ENCODE results near the gene ROMO1. TPM values are rescaled to one million over a fixed set of nuclear protein-coding genes. Genes with fewer than 3 reads are reported as not detected.

The ROMO1 gene
- total RNA-seq, 1 experiment from 2014 or later = 207 TPM

DNA sequence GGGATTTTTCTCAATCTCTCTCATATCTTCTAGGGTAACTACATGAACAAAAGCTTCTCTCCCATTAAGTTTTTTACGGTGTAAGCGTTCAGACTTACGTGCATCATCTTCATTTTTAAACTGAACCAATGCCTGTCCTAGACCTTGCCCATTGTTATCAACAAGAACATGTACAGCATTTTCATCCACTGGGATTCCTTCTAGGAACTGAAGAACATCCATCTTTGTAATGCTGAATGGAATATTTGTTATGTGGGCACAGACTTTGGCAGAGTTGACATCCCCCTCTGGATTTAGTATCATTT lies 45.8 kb upstream of the ROMO1 start:
- no peaks in the 10 kb centered on the region for H3K9me3 Mint-ChIP-seq
- Histone ChIP-seq H2BK15ac (ENCODE audit: low read depth, low read length) (no peak overlapping the region), H4K8ac (replicated peaks; ENCODE audit: insufficient read length, low read depth, low read length) (no peak overlapping the region), H2BK5ac (ENCODE audit: insufficient read length, low read length) (no peak overlapping the region), H2BK12ac (ENCODE audit: insufficient read length, low read depth, low read length) (no peak overlapping the region), H3K23me2 (ENCODE audit: insufficient read length, low read depth, low read length, poor library complexity, severe bottlenecking) (no peaks in the 10 kb centered on the region), H2AFZ (ENCODE audit: low read length) (no peak overlapping the region), H3K27ac (ENCODE audit: insufficient read length, low read depth, low read length) (no peak overlapping the region), H3K4me1 (ENCODE audit: insufficient read depth, low read length) (no peaks in the 10 kb centered on the region), H2AK5ac (ENCODE audit: insufficient read length, low read length) (no peak overlapping the region), H4K5ac (ENCODE audit: insufficient read length, low read depth, low read length) (no peak overlapping the region), H4K91ac (ENCODE audit: insufficient read length, low read depth, low read length) (no peak overlapping the region), H3T11ph (ENCODE audit: low read length) (no peak overlapping the region), H2BK20ac (ENCODE audit: low read depth, low read length, poor library complexity, severe bottlenecking) (no peak overlapping the region), H2BK120ac (ENCODE audit: low read depth, low read length, poor library complexity, severe bottlenecking) (no peak overlapping the region), H3K79me1 (ENCODE audit: insufficient read depth, low read depth, low read length, poor library complexity, severe bottlenecking) (peaks cover 5% of the 10 kb centered on the region), H3K9me3 (ENCODE audit: control insufficient read depth, low read depth, low read length) (no peaks in the 10 kb centered on the region), H3K18ac (ENCODE audit: insufficient read length, low read depth, low read length) (no peak overlapping the region), H3K4me2 (ENCODE audit: insufficient read depth, insufficient read length, low read length) (no peak overlapping the region), H3K14ac (ENCODE audit: insufficient read depth, low read length) (no peak overlapping the region), H4K20me1 (ENCODE audit: control insufficient read depth, insufficient read depth, insufficient read length) (peaks cover 4% of the 10 kb centered on the region), H3K4ac (ENCODE audit: low read depth, low read length) (no peak overlapping the region), H3K79me2 (ENCODE audit: insufficient read depth, low read length) (peaks cover 59% of the 10 kb centered on the region), H3K9ac (ENCODE audit: extremely low read depth, insufficient read length, low read length) (no peak overlapping the region), H3K23ac (ENCODE audit: insufficient read length, low read depth, low read length) (no peak overlapping the region), H3K56ac (ENCODE audit: insufficient read length, low read depth, low read length) (no peak overlapping the region), H3K27me3 (ENCODE audit: insufficient read depth, low read length) (no peaks in the 10 kb centered on the region)
- H3K27ac Mint-ChIP-seq = no peak overlapping the region
- peaks cover 7 to 8% of the 10 kb centered on the region in 2 experiments; a peak in 2 of 4 replicates for H3K4me1 Mint-ChIP-seq
- peaks cover 1 to 25% (median 21%) of the 10 kb centered on the region in 3 experiments; a peak in 6 of 7 replicates for H3K36me3 Mint-ChIP-seq (ENCODE audit: insufficient read depth in 1 of 3, low read depth in 3 of 3)
- no peak for DNase-seq
- no CpG with 5 or more reads among the region's 3 CpGs for WGBS (ENCODE audit: extremely low coverage, insufficient read length, low lambda C conversion rate)
- no peak overlapping the region for H3K4me3 Mint-ChIP-seq
- H3K27me3 Mint-ChIP-seq (ENCODE audit: low read depth) = no peaks in the 10 kb centered on the region
- TF ChIP-seq, protein P1, sequence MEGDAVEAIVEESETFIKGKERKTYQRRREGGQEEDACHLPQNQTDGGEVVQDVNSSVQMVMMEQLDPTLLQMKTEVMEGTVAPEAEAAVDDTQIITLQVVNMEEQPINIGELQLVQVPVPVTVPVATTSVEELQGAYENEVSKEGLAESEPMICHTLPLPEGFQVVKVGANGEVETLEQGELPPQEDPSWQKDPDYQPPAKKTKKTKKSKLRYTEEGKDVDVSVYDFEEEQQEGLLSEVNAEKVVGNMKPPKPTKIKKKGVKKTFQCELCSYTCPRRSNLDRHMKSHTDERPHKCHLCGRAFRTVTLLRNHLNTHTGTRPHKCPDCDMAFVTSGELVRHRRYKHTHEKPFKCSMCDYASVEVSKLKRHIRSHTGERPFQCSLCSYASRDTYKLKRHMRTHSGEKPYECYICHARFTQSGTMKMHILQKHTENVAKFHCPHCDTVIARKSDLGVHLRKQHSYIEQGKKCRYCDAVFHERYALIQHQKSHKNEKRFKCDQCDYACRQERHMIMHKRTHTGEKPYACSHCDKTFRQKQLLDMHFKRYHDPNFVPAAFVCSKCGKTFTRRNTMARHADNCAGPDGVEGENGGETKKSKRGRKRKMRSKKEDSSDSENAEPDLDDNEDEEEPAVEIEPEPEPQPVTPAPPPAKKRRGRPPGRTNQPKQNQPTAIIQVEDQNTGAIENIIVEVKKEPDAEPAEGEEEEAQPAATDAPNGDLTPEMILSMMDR (conservative IDR thresholded peaks at IDR 0.05) = no peak

Measured in H9 (cell line).